Duodenal mucosa (tissue), 2 donors: ENCODE measurements around the gene FANCD2.
A peak's percentile ranks its signal among the peaks of the same experiment; 100 is the strongest.
"Not testable (repeated sequence)": the region's sequence is repeated elsewhere in the genome, so short reads cannot be mapped to it uniquely, and the experiment has no call there.

ENCODE experiments used
- H3K27ac ChIP-seq: one replicate; pipeline ENCODE4 v1.7.0; 2013; ENCODE audit warnings: low read depth, low read length
- H3K27me3 ChIP-seq, 2 donors: one replicate each; pipeline ENCODE4 v1.7.0; 2013; ENCODE audit warnings: low read length in 2 of 2, control low read depth in 1 of 2; ENCODE audit not compliant: insufficient read depth in 2 of 2, control insufficient read depth in 1 of 2
- H3K36me3 ChIP-seq, 2 donors: one replicate each; pipeline ENCODE4 v1.7.0; 2013; ENCODE audit warnings: low read length in 2 of 2, control low read depth in 1 of 2; ENCODE audit not compliant: insufficient read depth in 2 of 2, control insufficient read depth in 1 of 2
- H3K4me1 ChIP-seq, 2 donors: one replicate each; pipeline ENCODE4 v1.7.0; 2013; ENCODE audit warnings: low read length in 2 of 2, control low read depth in 1 of 2; ENCODE audit not compliant: insufficient read depth in 2 of 2, control insufficient read depth in 1 of 2
- H3K4me3 ChIP-seq, 2 donors: one replicate each; pipeline ENCODE4 v1.7.0; 2013; ENCODE audit warnings: low read length in 2 of 2, low read depth in 1 of 2
- H3K9ac ChIP-seq, 2 donors: one replicate each; pipeline ENCODE4 v1.7.0; 2013; ENCODE audit warnings: low read length in 2 of 2, low read depth in 1 of 2
- H3K9me3 ChIP-seq, 2 donors: one replicate each; pipeline ENCODE4 v1.7.0; 2013; ENCODE audit warnings: low read length in 2 of 2, control low read depth in 1 of 2; ENCODE audit not compliant: control insufficient read depth in 1 of 2

The FANCD2 gene

DNA sequence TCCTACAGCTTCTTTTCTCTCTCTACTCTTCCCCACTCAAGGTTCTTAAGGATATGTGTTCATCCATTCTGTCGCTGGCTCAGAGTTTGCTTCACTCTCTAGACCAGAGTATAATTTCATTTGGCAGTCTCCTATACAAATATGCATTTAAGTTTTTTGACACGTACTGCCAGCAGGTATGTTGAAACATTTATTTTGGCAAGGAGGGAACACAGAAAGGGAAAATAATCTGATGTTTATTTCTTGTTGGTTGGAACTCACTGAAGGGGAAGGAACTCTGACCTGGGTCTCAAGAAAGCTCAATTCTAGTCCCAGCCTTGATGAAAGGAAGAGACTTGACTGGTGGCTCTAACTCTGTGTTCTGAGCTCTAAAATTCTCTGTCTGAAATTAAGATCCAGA lies 21.6 kb downstream of the FANCD2 start:
- Histone ChIP-seq H3K36me3 (peaks cover 0 to 1% of the 10 kb centered on the region in 2 donors), H3K9ac (no peak overlapping the region), H3K4me1 (no peaks in the 10 kb centered on the region), H3K4me3 (no peak overlapping the region), H3K9me3 (no peaks in the 10 kb centered on the region), H3K27ac (no peak overlapping the region), H3K27me3 (no peaks in the 10 kb centered on the region)

DNA sequence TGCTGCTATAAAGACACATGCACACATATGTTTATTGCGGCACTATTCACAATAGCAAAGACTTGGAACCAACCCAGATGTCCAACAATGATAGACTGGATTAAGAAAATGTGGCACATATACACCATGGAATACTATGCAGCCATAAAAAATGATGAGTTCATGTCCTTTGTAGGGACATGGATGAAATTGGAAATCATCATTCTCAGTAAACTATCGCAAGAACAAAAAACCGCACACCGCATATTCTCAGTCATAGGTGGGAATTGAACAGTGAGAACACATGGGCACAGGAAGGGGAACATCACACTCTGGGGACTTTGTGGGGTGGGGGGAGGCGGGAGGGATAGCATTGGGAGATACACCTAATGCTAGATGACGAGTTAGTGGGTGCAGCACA lies 26.8 kb downstream of the FANCD2 start:
- H3K9ac ChIP-seq, H3K4me1 ChIP-seq, H3K4me3 ChIP-seq, H3K27ac ChIP-seq, H3K36me3 ChIP-seq, H3K27me3 ChIP-seq, H3K9me3 ChIP-seq: not testable (repeated sequence)

DNA sequence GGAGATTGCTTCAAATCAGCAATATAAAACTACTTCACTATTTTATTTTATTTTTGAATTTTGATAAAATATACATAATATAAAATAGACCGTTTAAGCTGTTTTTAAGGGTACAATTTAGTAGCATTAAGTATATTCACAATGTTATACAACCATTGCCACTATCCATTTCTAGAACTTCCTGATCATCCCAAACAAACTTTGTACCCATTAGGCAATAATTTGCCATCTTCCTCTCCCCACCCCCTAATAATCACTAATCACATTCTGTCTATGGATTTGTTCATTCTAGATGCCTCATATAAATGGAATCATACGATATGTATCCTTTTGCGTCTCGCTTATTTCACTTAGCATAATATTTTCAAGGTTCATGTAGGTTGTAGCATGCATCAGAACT lies 28.9 kb downstream of the FANCD2 start:
- Histone ChIP-seq H3K9ac (no peak overlapping the region), H3K4me3 (no peak overlapping the region), H3K4me1 (no peaks in the 10 kb centered on the region), H3K9me3 (no peaks in the 10 kb centered on the region), H3K27ac (no peak overlapping the region), H3K36me3 (no peaks in the 10 kb centered on the region), H3K27me3 (no peaks in the 10 kb centered on the region)

DNA sequence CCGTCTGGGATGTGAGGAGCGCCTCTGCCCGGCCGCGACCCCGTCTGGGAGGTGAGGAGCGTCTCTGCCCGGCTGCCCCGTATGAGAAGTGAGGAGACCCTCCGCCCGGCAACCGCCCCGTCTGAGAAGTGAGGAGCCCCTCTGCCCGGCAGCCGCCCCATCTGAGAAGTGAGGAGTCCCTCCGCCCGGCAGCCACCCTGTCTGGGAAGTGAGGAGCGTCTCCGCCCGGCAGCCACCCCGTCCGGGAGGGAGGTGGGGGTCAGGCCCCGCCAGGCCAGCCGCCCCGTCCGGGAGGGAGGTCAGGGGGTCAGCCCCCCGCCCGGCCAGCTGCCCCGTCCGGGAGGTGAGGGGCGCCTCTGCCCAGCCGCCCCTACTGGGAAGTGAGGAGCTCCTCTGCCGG lies 43.8 kb downstream of the FANCD2 start:
- not testable (repeated sequence) for H3K36me3 ChIP-seq, H3K9me3 ChIP-seq, H3K27ac ChIP-seq, H3K9ac ChIP-seq, H3K27me3 ChIP-seq, H3K4me3 ChIP-seq, H3K4me1 ChIP-seq

DNA sequence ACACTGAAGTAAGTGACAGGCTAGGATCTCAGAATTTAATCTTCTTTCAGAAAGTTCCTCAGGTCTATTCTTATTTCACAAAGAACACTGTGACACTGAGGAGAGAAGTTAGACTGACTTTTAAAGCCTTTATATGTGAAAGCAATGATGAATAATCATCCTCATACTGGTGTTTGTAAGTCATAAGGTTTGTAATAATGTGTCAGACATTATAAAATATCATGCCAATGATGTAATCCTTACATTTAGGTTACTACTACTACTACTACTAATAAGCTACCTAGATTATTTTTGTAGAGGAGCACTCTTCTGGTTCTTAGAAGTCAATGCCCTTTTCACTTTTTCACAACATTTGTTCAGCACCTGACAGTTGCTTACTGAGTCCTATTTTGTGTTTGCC lies 48.4 kb downstream of the FANCD2 start:
- no peaks in the 10 kb centered on the region for H3K4me1 ChIP-seq

DNA sequence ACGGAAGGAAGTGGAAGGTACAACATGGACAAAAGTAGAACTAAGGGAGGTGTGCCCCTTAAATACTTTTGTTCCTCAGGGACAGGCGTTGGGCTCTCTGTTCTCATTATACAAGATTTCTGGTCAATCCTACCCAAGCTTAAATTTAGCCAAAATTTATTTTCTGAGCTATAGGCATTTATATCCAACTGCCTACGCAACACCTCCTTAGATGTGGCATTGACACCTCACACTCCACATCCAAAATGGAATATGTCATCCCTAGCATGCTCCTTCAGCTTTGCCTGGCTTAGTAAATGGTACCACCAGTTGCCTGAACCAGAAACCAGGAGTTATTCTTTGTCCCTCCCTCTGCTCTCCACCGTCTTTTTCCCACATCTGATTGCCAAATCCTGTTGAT lies 55.6 kb downstream of the FANCD2 start:
- Histone ChIP-seq H3K9ac (no peak overlapping the region), H3K4me3 (no peak overlapping the region), H3K9me3 (no peaks in the 10 kb centered on the region), H3K4me1 (no peaks in the 10 kb centered on the region), H3K36me3 (peaks cover 0 to 4% of the 10 kb centered on the region in 2 donors), H3K27ac (no peak overlapping the region), H3K27me3 (no peaks in the 10 kb centered on the region)

More for the DNA sequence above, 48.4 kb downstream of the FANCD2 start:
- H3K36me3 ChIP-seq, result no peaks in the 10 kb centered on the region
- H3K9ac ChIP-seq, result no peak overlapping the region
- H3K9me3 ChIP-seq, result no peaks in the 10 kb centered on the region
- no peak overlapping the region for H3K27ac ChIP-seq
- no peaks in the 10 kb centered on the region for H3K27me3 ChIP-seq
- H3K4me3 ChIP-seq, result no peak overlapping the region

DNA sequence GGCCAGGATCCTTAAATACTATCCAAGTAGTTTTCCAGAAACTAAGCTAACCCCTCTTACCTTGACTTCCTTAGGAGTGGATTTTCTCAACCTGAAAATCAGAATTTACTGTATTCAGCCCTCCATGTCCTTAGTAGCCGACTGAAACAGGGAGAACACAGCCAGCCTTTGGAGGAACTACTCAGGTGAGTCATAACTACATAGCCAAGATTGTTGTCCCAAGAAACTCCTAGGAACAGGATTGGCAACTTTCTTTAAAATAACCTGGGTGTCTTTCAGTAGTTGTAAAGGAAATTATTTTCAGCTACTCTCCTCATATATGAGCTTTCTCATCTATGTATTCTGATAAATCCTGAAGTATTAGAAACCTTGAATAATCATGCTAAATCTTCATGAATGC lies 59.5 kb downstream of the FANCD2 start:
- Histone ChIP-seq H3K27me3 (no peaks in the 10 kb centered on the region), H3K9ac (no peak overlapping the region), H3K27ac (no peak overlapping the region), H3K4me1 (peaks cover 0 to 5% of the 10 kb centered on the region in 2 donors), H3K36me3 (peaks cover 0 to 4% of the 10 kb centered on the region in 2 donors), H3K9me3 (no peaks in the 10 kb centered on the region), H3K4me3 (no peak overlapping the region)

DNA sequence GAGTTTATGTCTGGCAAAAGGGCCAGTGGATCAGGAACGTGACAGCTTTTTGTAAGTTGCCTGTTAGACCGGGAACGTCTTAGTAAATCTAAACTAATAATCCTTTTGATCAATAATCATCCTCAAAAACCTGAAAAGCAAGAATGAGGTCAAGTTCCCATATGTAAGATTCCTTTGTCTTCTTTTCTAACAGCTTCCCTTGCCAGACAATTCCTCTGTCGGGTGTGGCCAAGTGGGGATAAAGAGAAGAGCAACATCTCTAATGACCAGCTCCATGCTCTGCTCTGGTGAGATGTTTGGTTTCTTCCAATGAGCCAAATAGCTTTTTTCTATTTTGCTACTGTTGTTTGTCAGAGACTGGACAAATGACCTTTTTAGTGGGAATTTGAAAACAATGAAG lies 62.0 kb downstream of the FANCD2 start:
- Histone ChIP-seq H3K27me3 (no peaks in the 10 kb centered on the region), H3K36me3 (no peaks in the 10 kb centered on the region), H3K27ac (no peak overlapping the region), H3K9me3 (no peaks in the 10 kb centered on the region), H3K9ac (no peak overlapping the region), H3K4me3 (no peak overlapping the region), H3K4me1 (peaks cover 0 to 5% of the 10 kb centered on the region in 2 donors)

DNA sequence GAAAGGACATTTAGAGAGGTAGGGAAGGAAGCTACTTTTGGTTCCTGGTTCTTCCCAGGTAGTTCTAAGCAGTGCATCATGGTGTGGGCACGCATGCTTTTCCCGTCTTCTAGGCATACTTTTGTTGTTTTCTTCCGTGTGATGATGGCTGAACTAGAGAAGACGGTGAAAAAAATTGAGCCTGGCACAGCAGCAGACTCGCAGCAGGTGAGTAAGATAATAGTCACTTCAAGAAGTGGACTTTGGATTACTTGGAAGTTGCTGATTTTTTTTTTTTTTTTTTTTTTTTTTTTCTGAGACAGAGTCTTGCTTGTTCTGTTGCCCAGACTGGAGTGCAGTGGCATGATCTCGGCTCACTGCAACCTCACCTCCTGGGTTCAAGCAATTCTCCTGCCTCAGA lies 63.9 kb downstream of the FANCD2 start:
- H3K27me3 ChIP-seq, result no peaks in the 10 kb centered on the region
- peak overlapping the region in 1 of 2 donors; percentile 16 for H3K9ac ChIP-seq
- H3K4me3 ChIP-seq, result peak overlapping the region; percentile 23 to 31
- no peaks in the 10 kb centered on the region for H3K9me3 ChIP-seq
- no peak overlapping the region for H3K27ac ChIP-seq
- no peaks in the 10 kb centered on the region for H3K36me3 ChIP-seq
- peaks cover 0 to 5% of the 10 kb centered on the region in 2 donors for H3K4me1 ChIP-seq

DNA sequence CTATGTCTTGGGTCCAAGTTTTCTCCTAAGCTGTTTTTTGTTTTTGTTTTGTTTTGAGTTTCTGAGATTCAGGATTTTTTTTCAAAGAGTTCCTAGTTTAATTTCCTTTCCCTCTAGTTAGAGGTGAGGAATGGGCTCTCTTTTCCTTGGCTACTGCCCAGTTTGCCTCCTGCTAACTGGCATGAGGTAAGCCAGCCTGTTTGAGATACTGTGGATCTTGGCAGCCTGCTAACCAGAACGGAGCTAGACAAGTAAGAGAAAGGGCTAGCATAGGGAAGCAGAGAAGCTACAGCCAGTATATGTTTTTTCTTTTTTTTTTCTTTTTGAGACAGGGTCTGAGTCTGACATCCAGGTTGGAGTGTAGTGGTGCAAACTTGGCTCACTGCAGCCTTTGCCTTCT lies 64.5 kb downstream of the FANCD2 start:
- not testable (repeated sequence) for H3K9me3 ChIP-seq, H3K4me3 ChIP-seq, H3K27me3 ChIP-seq, H3K4me1 ChIP-seq, H3K27ac ChIP-seq, H3K9ac ChIP-seq, H3K36me3 ChIP-seq

DNA sequence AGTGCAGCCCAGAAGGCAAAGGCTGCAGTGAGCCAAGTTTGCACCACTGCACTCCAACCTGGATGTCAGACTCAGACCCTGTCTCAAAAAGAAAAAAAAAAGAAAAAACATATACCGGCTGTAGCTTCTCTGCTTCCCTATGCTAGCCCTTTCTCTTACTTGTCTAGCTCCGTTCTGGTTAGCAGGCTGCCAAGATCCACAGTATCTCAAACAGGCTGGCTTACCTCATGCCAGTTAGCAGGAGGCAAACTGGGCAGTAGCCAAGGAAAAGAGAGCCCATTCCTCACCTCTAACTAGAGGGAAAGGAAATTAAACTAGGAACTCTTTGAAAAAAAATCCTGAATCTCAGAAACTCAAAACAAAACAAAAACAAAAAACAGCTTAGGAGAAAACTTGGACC lies 65.2 kb downstream of the FANCD2 start:
- H3K4me3 ChIP-seq, H3K9me3 ChIP-seq, H3K36me3 ChIP-seq, H3K27me3 ChIP-seq, H3K9ac ChIP-seq, H3K4me1 ChIP-seq, H3K27ac ChIP-seq: not testable (repeated sequence)
